SU-DHL-6 (cell line): ENCODE data around the gene SEC11C.

Source experiments
- EZH2phosphoT487 ChIP-seq: fragments of 200-600 bp; sonication (generic), shearing (Covaris generic); conservative IDR thresholded peaks from 2 replicates; pipeline ENCODE4 v1.6.1; 2018; ENCODE audit warnings: mild to moderate bottlenecking, antibody characterized with exemption, low read length, moderate library complexity, mixed read lengths
- TF ChIP-seq, protein P1 (sequence below): fragments of 200-600 bp; sonication (generic); IDR thresholded peaks from one replicate; pipeline ENCODE4 v1.5.1; 2017; ENCODE audit warnings: antibody characterized with exemption, mild to moderate bottlenecking, low read length, moderate library complexity; ENCODE audit not compliant: insufficient read depth, poor library complexity, severe bottlenecking

DNA sequence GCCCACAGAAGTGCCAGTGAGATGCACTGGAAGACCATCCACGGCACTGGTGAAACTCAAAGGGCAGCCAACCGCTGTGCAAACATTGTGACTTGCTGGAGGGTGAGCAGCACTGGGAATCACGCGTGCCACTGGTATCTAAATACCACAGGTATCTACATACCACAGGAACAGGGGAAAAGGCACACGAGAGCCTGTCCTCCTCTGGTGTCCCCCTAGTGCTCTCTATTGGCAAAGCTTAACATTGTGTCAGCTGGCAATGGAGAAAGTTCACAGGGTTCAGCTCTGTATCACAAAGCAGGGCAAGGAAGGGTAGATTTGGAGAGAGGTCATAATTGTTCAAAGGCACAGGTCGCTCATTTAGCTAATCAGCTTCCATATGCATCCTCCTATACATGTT lies 12.6 kb upstream of the SEC11C start:
- TF ChIP-seq, protein P1, sequence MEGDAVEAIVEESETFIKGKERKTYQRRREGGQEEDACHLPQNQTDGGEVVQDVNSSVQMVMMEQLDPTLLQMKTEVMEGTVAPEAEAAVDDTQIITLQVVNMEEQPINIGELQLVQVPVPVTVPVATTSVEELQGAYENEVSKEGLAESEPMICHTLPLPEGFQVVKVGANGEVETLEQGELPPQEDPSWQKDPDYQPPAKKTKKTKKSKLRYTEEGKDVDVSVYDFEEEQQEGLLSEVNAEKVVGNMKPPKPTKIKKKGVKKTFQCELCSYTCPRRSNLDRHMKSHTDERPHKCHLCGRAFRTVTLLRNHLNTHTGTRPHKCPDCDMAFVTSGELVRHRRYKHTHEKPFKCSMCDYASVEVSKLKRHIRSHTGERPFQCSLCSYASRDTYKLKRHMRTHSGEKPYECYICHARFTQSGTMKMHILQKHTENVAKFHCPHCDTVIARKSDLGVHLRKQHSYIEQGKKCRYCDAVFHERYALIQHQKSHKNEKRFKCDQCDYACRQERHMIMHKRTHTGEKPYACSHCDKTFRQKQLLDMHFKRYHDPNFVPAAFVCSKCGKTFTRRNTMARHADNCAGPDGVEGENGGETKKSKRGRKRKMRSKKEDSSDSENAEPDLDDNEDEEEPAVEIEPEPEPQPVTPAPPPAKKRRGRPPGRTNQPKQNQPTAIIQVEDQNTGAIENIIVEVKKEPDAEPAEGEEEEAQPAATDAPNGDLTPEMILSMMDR, result no peak
- TF ChIP-seq EZH2phosphoT487, result no peak
